Pons (tissue), 1 donor: ENCODE data around the gene PKP1.

Experiments used
- DNase-seq: peaks from one replicate; pipeline ENCODE4 v3.0.0-alpha.2; 2016; ENCODE audit warnings: low spot score

Gene PKP1

DNA sequence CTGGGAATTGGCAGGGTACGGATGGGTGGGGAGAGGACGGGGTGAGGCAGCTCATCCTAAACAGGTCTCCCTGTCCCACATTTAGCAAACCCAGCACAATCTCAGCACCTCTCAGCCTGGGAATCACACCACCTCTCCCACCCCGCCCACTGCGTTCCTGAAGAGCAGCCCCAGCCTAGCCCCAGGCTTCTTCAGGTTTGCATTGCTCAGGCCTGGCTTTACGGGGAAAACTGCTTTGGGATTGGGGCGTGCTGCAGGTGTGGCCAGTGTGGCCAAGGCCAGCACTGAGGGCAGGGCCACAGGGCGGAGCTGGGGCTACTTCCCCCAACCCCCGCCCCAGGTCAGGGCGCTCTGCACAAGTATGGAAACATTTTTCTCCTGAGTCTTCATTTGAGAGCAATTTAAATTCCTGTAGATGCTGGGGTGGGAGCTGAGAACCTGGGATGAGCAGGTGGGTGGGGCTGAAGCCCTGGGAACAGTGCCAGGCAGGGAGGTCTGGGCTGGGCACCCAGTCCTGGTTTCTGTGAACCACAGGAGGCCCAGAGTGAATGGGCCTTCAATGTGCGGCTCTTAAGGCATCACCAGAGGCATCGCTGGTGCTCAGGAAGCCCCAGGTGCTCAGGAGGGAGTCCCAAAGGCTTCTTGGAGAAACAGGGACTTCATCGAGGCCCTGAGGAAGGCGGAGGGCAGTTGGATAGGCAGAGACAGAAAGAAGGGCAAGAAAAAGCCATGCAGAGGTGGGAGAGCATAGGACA is 70.1 kb downstream of the PKP1 start:
- no peak for DNase-seq

DNA sequence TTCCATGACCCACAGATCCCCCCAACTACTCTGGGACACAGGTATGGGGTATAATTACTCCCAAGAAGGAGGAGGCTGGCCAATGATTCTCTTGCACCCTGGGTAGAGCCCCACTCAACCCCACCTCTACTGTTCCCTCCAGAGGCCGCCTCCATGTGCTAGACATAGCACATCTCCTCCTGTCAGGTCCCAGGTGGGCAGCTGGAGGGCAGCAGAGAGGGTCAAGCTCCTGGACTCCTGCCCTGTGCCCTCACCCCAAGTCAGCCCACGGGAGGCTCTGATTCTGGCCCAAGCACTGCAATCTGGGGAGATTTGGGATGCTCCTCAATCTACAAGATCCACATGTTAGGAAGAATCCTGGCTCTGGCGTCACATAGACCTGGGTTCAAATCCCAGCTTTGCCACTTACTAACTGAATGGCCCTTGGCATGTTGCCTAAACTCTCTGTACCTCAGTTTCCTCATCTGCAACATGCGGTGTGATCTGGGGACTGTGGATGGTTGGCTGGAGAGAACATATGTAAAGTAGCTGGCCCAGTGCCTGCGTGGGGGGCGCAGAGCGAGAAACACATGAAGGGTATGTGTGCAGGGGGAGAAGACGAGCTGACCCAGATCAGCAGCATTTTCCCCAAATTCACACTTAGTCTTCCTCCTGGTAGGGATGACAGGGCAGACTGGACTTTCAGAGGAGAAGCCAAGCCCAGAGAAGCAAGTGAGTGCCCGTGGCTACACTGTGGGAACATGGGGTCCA is 71.0 kb downstream of the PKP1 start:
- DNase-seq = no peak

DNA sequence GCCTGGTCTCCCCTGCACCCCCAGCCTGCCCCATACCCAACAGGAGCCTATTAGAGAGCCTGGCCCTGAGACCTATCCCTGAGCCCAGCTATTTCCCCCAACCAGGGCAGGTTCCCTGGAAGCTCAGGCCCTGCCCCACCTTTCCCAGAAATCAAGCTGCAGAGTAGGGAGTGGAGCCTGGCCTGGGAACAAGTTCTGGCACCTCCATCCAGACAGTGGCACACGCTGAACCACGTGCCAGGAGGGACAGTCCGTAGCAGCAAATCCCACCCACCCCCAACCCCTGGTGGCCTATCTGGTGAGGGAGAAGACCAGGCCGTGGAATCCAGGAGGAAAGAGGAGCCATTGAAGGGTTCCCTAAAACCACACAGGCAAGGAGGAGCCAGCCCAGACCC is 71.6 kb downstream of the PKP1 start:
- DNase-seq = no peak

- DNase-seq = no peak
These were observed 72.2 kb downstream of the PKP1 start for GRCh38 chr1:201355471-201355870.

- no peak for DNase-seq
These were observed 72.9 kb downstream of the PKP1 start for GRCh38 chr1:201356236-201356635.

DNA sequence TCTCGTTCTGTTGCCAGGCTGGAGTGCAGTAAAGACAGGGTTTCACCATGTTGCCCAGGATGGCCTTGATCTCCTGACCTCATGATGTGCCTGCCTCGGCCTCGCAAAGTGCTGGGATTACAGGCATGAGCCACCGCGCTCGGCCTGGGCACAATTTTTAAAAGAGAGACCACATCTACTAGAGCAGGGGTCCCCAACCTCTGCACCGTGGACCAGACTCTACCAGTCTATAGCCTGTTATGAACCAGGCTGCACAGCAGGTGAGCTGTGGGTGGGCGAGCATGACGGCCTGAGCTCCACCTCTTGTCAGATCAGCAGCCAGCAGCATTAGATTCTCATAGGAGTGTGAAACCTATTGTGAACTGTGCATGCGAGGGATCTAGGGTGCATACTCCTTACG is 73.4 kb downstream of the PKP1 start:
- no peak for DNase-seq

DNA sequence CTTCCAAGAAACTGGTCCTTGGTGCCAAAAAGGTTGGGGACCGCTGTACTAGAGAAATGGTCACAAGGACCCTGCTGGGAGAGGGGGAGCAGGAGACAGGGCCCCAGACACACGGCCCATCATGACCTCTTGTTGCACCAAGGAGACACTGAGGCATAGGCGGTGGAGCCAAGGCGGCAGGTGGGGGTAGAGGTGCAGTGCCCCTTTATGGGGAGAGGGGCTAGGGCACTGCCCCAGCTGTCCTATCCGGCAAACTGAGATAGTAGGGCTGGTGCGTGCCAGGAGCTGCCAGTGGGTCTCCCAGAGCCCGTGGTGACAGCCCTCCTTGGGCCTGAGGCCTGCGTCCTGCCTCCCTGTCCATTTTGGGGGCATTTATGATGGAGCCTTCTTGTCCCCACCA is 73.9 kb downstream of the PKP1 start:
- DNase-seq = no peak

DNA sequence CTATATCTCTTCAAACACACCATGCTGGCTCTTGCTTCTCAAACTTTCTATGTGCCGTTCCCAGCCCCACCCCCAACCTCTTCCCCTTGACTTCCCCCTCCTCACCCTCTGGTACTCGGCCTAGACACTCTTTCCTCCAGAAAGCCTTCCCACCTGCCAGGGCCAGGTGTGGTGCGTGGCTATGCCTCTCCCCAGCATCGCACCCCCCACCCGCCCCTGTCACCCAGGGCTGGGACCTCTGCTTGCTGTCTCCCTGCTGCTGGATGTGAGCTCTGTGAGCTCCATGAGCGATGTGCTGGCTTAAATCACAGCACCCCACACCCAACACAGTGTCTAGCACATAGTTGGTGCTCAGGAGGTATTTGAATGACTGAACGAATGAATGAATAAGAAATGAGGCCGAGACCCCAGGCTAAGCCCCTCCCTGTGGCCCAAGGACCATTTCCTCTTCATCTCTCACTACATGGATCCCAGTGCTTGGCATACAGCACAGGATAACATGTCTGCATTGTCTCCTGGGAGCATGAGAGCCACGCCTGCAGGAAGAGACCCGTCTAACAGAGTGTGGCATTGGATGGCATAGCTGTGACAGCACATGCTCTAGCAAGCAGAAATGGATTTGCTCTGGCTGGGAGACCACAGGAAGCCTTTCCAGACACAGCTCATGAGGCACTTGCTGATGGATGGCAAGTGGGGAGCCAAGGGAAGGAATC is 74.5 kb downstream of the PKP1 start:
- DNase-seq = no peak

- no peak for DNase-seq
These were observed 75.3 kb downstream of the PKP1 start for GRCh38 chr1:201358596-201358995.

DNA sequence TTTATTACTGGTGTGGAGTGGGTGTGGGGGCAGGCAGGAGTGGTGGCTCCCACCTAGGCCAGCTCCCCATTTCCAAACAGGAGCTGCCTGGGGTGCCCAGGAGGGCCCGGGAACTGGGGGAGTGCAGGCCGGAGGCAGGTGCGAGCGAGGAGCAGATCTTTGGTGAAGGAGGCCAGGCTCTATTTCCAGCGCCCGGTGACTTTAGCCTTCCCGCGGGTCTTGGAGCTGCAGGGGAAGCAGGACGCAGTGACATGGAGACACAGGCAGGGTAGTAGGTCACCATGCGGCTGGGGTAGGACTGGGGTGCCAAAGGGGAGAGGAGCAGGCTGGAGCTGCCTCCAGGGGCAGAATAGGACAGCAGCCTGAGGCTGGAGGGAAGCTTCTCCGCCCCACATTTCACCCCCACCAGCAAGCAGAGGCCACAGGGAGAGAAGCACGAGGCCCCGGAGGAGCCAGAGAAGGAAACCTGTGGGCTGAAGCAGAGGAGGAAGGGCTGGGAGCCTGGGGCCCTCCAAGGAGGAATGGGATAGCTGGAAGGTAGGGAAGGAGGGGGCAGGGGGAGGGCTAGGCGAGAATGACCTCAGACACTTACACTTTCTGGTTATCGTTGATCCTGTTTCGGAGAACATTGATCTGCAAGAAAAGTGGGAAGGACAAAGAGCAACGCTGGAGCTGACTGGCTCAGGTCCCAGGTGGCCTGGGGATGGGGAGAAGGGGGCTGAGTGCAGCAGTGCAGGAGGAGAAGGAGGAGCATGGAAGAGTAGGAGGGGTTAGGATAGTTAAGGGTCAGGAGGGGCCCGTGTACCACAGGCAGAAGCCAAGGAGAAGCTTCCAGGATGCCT is 75.9 kb downstream of the PKP1 start:
- DNase-seq = no peak

- DNase-seq = no peak
These were observed 76.5 kb downstream of the PKP1 start for GRCh38 chr1:201359873-201360210.

DNA sequence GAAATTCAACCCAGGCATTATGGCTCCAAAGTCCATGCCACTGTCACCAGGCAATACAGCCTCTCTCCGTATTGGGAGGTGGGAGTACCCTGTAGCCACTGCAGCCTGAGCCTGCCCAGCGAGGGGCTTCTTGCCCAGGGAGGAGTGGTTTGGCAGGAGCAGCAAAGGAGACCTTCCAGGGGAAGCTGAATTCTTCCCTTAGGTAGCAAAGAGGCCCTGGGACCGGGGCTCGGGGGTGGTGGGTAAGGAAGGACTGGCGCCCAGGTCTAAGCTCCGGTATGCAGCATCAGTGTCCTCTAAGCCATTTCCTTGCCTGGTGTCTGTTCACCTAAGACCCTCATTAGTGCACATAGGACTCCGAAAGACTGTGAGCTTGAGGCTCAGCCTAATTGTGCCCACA is 77.2 kb downstream of the PKP1 start:
- DNase-seq = no peak

DNA sequence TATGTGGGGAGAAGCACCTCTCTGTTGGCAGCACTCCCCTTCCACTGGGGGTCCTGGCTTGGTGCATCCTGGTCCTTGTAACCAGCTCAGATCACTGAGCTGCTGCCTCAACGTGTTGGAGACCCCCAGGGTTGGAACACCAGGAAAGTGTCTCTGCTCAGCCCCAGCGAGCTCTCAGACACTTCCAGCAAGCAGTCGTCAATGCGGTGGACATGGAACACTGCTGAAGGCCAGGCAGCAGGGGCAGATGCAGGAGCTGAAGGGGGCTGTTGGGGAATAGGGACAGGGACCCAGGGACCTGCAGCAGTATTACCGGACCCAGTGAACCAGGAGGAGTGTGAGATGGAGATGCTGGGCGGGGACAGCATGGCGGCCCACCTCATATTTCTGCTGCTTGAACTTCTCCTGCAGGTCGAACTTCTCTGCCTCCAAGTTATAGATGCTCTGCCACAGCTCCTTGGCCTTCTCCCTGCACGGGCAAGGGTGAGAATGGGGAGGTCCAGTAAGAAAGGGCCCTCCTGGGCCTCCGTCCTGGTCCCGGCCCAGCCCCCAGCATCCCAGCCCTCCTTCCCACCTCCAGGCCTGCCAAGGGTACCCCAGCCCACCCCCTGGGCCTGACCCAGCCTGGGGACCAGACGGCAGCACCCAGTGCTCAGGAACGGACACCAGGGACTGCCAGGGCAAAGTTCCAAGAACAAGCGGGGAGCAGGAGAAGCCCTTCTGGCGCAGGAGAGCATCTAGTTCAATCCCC is 77.8 kb downstream of the PKP1 start:
- no peak for DNase-seq

- peak; percentile 6 for DNase-seq
These were observed 78.6 kb downstream of the PKP1 start for GRCh38 chr1:201361652-201362504.

GRCh38 chr1:201362906-201363305 is 79.6 kb downstream of the PKP1 start:
- DNase-seq = no peak

- DNase-seq = no peak
These were observed 80.2 kb downstream of the PKP1 start for GRCh38 chr1:201363467-201363866.

- DNase-seq = no peak
These were observed 81.5 kb downstream of the PKP1 start for GRCh38 chr1:201364808-201365105.

- DNase-seq = no peak
These were observed 81.9 kb downstream of the PKP1 start for GRCh38 chr1:201365251-201365650.

DNA sequence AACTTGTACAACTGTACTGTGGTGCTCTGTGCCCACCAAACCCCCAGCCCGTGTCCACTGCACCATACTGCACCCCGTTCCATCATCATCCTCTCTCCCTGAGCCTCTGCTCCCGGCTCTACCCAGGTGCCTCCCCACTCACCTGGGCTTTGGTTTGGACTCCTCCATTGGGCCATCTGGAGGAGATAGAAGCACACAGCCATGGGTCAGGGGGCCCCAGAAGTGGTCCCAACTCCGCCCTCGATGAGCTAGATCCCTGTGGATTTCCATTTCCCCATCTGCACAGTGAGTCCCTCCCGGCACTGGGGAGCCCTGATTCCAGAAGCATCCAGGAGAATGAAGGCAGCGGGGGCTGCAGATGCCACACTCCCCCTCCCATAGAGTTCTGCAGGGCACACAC is 83.4 kb downstream of the PKP1 start:
- no peak for DNase-seq

DNA sequence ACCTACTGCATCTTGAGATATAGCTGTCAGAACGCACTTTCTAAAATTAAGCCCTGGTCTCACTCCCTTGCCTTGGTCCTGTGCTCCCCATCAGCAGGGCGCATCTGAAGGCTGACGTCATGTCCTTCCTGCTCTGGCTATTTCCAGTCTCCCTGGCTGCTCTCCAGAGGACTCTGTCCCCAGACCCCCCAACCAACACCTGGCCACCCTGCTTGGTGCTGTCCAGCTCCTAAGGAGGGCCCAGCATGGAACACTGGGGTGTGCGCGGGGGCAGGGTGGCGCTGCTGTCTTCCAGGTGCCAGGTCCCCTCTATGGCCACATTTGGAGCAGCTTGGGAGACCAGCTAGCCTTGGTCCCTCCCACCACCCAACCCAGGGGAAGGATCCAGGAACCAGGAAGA is 85.9 kb downstream of the PKP1 start:
- DNase-seq = no peak

DNA sequence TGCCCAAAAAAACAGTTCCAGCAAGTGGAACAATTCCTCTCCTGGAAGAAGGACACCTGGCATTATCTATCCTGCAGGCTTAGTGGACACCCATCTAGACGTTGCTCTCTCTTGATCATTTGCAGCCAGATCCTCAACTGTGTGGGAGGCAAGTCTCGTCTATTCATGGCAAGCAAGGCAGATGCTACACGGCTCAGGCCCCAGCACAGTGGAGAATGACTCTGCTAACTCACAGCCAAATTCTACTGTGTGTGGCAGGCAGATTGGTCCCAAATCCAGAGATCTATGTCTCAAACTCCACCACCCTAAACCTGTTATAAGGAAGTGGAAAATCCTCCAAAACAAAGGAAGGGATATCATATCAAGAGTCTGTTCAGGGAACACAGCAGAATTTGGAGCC is 87.2 kb downstream of the PKP1 start:
- DNase-seq = peak; percentile 7
